Putamen (tissue), 1 donor: ENCODE results near the gene NR1I2.

ENCODE experiments used
- DNase-seq: peaks from one replicate; pipeline ENCODE4 v3.0.0-alpha.2; 2016; ENCODE audit warnings: low spot score

Gene NR1I2

DNA sequence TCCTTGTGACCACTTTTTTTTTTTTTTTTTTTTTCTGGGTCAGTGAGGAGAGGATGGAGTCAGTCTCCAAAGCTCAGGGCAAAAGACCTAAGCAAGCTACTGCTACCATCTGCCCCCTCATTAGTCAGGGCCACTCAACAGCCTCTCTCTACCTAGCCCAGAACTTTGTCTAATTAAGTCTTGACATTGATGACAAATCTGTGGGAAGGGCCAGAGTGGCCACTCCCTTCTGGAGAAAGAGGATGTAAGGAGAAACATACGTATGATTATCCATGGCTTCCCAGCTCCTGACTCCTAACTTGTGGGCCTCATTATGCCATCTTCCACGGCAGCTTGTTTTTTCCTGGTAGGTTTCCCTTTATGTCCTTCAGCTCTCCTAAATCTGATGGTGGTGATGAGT lies 37.9 kb downstream of the NR1I2 start:
- DNase-seq, result no peak

GRCh38 chr3:119825820-119826219 lies 43.9 kb downstream of the NR1I2 start:
- DNase-seq, result no peak

DNA sequence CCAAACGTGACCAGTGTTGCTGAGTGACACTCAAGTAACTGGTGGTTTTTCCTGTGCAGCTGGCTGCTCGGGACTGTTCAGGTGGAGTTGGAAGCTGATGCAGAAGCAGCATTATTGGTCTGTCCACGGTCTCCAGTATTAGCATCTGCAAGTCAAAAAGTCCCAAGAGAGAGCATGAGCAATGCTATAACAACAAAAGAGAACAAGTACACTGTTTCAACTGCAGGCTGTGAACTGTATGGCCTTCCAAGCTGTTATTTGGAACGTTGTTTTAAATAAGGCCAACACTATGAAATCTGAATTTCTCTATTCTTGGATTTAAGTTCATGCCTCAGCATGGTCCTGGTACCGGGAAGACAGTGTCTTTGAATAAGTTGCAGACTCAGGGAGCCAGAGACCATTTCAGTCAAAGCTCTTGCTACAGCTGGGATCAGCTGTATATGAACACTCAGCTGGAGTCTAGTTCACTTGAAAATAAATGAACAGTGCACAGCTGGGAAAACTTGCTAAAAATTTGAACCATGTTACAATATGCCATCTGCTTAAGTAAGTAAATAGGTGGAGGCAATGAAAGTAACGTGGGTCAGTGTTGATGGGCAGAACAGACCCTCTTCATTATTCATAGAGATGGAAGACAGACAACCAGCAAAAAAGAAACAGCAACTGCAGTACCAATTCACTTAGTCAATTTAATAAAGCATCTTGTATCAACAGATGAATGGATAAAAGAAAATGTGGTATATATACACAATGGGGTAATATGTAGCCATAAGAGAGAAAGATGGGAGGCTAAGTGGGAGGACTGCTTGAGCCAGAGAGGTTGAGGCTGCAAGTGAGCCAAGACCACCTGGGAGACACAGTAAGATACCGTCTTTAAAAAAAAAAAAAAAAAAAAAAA lies 45.1 kb downstream of the NR1I2 start:
- DNase-seq, result no peak

DNA sequence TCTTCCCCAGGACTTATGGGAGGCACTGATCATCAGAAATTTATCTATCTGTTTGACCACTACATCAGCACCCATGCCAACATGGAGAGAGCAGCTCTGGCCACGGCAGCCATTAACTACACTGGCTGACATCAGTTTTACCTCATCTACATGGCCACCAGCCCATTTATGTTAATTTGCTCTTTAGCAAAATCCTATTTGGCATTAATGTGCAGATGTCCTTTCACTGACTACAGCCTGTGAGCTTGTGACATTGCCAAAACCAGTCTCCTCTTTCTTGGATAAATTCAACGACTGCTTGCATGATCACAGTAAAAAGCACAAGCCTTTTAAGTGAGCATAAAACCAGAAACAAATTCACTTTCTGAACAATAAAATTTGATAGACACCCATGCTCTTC lies 47.5 kb downstream of the NR1I2 start:
- peak; percentile 3 for DNase-seq

DNA sequence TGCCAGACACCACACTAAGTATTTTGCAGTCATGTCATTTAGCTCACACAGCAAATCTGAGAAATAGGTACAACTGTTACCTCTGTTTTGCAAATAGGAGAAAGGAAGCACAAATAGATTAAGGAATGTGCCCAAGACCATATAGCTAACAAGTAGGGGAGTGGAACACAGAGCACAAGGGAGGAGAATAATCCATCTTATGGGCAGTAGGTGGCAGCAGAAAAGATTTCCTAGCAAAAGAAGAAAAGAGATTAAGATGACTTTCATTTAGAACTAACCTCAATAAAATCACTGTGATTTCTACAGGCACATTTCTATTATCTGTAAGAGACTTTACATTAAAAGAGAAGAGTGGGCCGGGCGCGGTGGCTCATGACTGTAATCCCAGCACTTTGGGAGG lies 49.1 kb downstream of the NR1I2 start:
- DNase-seq, result no peak

DNA sequence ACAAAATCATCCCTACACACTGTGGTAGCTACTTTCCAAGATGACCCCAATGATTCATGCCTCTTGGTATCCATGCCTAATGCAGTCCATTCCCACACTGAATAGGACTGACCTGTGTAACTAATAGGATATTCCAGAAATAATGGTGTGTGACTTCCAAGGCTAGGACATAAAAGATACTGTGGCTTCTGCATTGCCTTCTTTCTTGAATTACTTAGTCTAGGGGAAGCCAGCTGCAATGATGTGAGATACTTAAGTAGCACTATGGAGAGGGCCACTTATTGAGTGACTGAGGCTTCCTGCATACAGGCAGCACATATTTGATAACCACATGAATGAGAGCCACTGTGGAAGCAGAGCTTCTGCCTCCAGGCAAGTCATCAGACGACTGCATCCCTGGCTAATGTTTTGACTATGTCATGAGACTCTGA lies 50.1 kb downstream of the NR1I2 start:
- no peak for DNase-seq

DNA sequence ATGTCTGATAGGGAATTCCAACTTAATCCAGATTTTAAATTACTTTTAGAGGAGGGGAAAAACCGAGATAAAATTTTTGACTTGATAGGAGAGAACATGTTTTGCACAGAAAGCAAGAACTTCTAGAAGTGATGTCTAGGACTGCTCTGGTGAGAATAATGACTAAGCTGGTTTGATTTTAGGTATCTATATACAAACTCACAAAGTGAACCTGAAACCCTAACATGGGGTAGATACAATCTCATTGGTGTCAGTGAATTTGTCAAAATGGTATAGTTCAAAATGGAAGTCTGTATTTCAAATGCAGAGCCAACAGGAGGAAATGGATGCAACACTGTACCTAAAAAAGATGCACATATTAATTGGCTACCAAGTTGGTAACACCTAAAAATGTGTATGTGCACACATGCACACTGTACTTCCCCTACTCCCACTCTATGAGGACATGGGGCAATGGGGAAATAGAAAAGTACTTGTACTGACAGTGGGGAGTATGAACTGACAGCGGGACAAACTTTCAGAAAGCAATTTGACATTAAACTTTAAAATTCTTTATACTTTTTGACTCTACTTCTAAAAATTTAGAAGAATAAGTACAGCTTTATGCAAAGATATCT lies 53.0 kb downstream of the NR1I2 start:
- no peak for DNase-seq

GRCh38 chr3:119835556-119835955 lies 53.7 kb downstream of the NR1I2 start:
- no peak for DNase-seq

DNA sequence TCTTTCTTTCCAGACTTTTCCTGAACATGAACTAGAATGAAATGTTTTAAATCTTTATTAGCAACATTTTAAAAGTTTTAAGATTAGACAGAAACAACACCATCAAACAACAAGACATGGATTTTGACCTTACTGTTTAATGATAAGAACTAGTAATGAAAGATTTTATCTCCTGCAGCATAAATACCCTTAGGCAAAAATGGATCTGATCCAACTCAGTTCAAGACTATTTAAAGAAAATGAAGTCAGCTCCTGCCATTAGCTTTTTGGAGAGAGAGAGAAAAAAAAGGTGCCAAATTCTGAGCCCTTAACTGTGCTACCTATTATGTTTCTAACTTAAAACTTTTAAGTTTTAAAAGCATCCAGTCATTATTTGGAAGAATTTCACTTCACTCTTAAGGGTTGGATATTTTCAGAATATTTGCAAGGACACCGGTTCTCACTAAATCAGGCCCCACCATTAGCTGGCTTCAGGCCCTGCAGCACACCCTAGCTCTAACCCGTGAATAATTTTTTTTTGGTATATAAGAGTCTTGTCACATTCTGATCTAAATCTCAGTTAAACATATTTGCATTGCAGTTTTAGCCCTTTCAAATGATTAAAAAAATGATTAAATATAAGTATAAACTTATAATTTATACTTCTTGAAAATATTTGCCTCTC lies 60.0 kb downstream of the NR1I2 start:
- DNase-seq, result no peak

DNA sequence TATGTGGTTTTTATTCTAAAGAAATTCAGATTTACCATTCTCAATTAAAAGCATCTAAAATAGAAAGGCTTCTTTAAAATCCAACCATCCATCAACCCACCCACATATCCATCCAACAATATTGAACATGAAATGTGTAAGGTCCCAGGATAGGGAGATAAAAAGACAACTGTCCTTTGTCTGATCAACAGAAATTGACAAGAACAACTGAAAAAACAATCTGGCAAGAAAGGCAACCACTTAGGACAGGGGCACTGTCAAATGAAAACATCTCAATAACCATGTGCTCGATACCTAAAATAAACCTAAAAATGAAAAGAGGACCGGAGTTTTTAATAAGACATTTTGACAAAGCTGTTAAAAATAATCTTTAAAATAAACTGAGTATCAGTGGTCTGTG lies 67.2 kb downstream of the NR1I2 start:
- no peak for DNase-seq

DNA sequence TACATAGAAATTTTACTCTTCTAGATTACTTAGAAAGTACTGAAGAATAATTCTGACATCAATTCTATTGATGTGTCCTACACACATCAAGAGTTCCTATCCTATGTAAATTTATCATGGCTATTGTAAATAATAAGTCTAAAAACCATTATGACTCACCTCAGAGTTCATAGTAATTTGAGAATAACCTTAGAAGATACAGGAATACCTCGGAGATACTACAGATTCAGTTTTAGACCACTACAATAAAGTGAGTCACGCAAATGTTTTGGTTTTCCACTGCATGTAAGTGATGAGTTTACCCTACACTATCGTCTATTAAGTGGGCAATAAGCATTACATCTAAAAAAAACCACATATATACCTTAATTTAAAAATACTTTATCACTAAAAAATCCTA lies 74.8 kb downstream of the NR1I2 start:
- DNase-seq, result no peak

DNA sequence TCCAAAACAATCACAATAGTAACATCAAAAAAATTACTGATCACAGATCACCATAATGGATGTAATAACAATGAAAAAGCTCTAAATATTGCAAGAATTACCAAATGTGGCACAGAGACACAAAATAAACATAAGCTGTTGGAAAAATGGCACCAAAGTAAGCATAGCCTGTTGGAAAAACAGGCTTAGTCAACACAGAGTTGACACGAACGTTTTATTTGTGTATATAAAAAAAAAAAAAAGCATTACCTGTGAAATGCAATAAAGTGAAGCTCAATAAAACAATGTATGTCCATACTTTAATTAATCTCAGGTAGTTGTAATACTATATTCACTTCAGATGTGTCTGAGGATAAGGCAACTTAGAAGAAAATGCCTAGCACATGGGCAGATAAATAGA lies 77.1 kb downstream of the NR1I2 start:
- DNase-seq, result no peak

DNA sequence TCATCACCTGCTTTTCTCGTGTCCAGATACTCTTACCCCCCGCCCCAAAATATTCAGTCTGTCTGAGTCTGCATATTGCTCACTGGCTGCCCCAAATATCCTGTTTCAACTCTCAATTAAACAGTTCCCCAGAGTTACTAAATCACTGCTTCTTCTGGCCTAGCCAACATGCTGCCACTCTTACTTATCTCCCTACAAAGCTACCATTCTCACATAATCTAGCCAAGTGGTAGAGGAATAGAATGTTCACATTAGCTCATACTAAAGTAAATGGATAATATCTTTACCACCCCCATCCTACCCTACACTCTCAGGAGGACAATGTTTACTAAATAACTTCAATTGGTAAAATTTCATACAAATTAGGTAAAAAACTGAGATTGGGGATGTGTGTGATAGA lies 77.8 kb downstream of the NR1I2 start:
- DNase-seq, result no peak

DNA sequence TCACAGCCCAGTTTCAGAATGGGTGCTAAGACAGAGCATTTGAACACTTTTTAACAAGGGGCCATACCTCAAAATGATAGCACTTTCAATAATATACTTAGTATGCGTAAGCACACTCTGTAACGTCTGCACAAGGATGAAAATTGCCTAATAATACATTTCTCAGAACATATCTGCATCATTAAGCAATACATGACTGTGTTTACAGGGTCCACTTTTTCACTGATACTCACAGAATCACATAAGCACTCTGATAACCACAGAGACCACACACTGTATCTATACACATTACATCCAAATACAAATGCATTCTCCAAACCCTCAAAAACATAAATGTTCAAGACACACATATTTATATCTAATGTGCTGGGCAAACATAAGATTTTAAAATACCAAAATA lies 79.8 kb downstream of the NR1I2 start:
- DNase-seq, result no peak

DNA sequence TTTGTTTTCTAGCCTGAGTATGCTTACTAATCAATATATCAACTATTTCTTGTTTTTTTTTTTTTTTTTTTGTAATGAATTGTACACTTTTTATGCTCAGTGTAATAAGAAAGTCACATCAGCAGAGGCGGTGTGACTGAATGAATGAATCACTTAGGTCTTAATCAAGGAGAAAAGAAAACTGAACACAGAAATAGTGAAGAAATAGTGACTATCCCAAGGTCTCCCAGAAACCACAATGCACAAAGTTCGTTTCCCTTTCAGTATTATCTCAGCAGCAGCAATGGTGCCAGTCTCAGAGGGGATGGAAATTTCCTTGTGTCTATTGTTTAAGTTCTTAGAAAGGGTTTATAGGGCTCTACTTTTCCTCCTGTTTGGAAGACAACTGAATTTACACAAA lies 80.7 kb downstream of the NR1I2 start:
- DNase-seq, result no peak

- no peak for DNase-seq
These were observed 82.6 kb downstream of the NR1I2 start for GRCh38 chr3:119864476-119864875.
